H9 (cell line): ENCODE measurements around the gene AK4. TPM values are rescaled to one million over a fixed set of nuclear protein-coding genes. Genes with fewer than 3 reads are reported as not detected.
"Not testable (repeated sequence)": the region's sequence is repeated elsewhere in the genome, so short reads cannot be mapped to it uniquely, and the experiment has no call there.

Experiments used
- DNase-seq: peaks from one replicate; pipeline ENCODE4 v3.0.0-alpha.2; 2017
- H2AFZ ChIP-seq: one replicate; pipeline ENCODE4 v1.6.1; 2013; ENCODE audit warnings: mild to moderate bottlenecking, low read length, control low read depth, moderate library complexity
- H2AK5ac ChIP-seq: 2 replicates; pipeline ENCODE4 v1.6.1; 2013; ENCODE audit warnings: low read length, control low read depth, mixed read lengths; ENCODE audit not compliant: insufficient read length
- H2BK120ac ChIP-seq: one replicate; pipeline ENCODE4 v1.6.1; 2013; ENCODE audit warnings: low read depth, mild to moderate bottlenecking, low read length, control low read depth, inconsistent platforms; ENCODE audit not compliant: poor library complexity, severe bottlenecking
- H2BK12ac ChIP-seq: 2 replicates; pipeline ENCODE4 v1.6.1; 2013; ENCODE audit warnings: low read length, control low read depth, mixed read lengths, low read depth; ENCODE audit not compliant: insufficient read length
- H2BK15ac ChIP-seq: 2 replicates; pipeline ENCODE4 v1.6.1; 2013; ENCODE audit warnings: low read depth, low read length, control low read depth
- H2BK20ac ChIP-seq: one replicate; pipeline ENCODE4 v1.6.1; 2013; ENCODE audit warnings: low read depth, mild to moderate bottlenecking, low read length, control low read depth, inconsistent platforms; ENCODE audit not compliant: poor library complexity, severe bottlenecking
- H2BK5ac ChIP-seq: 2 replicates; pipeline ENCODE4 v1.6.1; 2013; ENCODE audit warnings: low read length, control low read depth, mixed read lengths; ENCODE audit not compliant: insufficient read length
- H3K14ac ChIP-seq: 2 replicates; pipeline ENCODE4 v1.6.1; 2013; ENCODE audit warnings: low read length, control low read depth; ENCODE audit not compliant: insufficient read depth
- H3K18ac ChIP-seq: 2 replicates; pipeline ENCODE4 v1.6.1; 2013; ENCODE audit warnings: low read depth, mild to moderate bottlenecking, mixed read lengths, low read length, control low read depth; ENCODE audit not compliant: insufficient read length
- H3K23ac ChIP-seq: 2 replicates; pipeline ENCODE4 v1.6.1; 2013; ENCODE audit warnings: low read length, control low read depth, mixed read lengths, low read depth; ENCODE audit not compliant: insufficient read length
- H3K23me2 ChIP-seq: 2 replicates; pipeline ENCODE4 v1.6.1; 2013; ENCODE audit warnings: low read depth, mild to moderate bottlenecking, mixed read lengths, low read length, control low read depth; ENCODE audit not compliant: insufficient read length, poor library complexity, severe bottlenecking
- H3K27ac ChIP-seq: 2 replicates; pipeline ENCODE4 v1.5.1; 2013; ENCODE audit warnings: low read length, control low read depth, mixed read lengths, low read depth; ENCODE audit not compliant: insufficient read length
- H3K27me3 ChIP-seq: 2 replicates; pipeline ENCODE4 v1.6.1; 2013; ENCODE audit warnings: low read length, control low read depth, inconsistent platforms; ENCODE audit not compliant: insufficient read depth
- H3K4ac ChIP-seq: 2 replicates; pipeline ENCODE4 v1.6.1; 2013; ENCODE audit warnings: low read depth, mild to moderate bottlenecking, control low read depth, inconsistent platforms, low read length, moderate library complexity
- H3K4me1 ChIP-seq: 2 replicates; pipeline ENCODE4 v1.6.1; 2013; ENCODE audit warnings: low read length, control low read depth, inconsistent platforms; ENCODE audit not compliant: insufficient read depth
- H3K4me2 ChIP-seq: 2 replicates; pipeline ENCODE4 v1.6.1; 2013; ENCODE audit warnings: low read length, control low read depth, mixed read lengths; ENCODE audit not compliant: insufficient read length, insufficient read depth
- H3K56ac ChIP-seq: 2 replicates; pipeline ENCODE4 v1.6.1; 2013; ENCODE audit warnings: low read depth, mild to moderate bottlenecking, mixed read lengths, low read length, control low read depth; ENCODE audit not compliant: insufficient read length
- H3K79me1 ChIP-seq: 2 replicates; pipeline ENCODE4 v1.6.1; 2013; ENCODE audit warnings: low read depth, mild to moderate bottlenecking, moderate library complexity, low read length, control low read depth, inconsistent platforms; ENCODE audit not compliant: insufficient read depth, poor library complexity, severe bottlenecking
- H3K79me2 ChIP-seq: 2 replicates; pipeline ENCODE4 v1.6.1; 2013; ENCODE audit warnings: low read length, control low read depth, inconsistent platforms; ENCODE audit not compliant: insufficient read depth
- H3K9ac ChIP-seq: 2 replicates; pipeline ENCODE4 v1.6.1; 2013; ENCODE audit warnings: low read length, control low read depth, mixed read lengths; ENCODE audit not compliant: insufficient read length; ENCODE audit errors: extremely low read depth
- H3K9me3 ChIP-seq: one replicate; pipeline ENCODE4 v1.6.1; 2013; ENCODE audit warnings: low read depth, low read length, inconsistent platforms; ENCODE audit not compliant: control insufficient read depth
- H3T11ph ChIP-seq: one replicate; pipeline ENCODE4 v1.6.1; 2013; ENCODE audit warnings: mild to moderate bottlenecking, low read length, control low read depth, inconsistent platforms
- H4K20me1 ChIP-seq: one replicate; pipeline ENCODE4 v1.6.1; 2013; ENCODE audit not compliant: control insufficient read depth, insufficient read length, insufficient read depth
- H4K5ac ChIP-seq: 2 replicates; pipeline ENCODE4 v1.6.1; 2013; ENCODE audit warnings: low read depth, mild to moderate bottlenecking, mixed read lengths, low read length, control low read depth; ENCODE audit not compliant: insufficient read length
- H4K8ac ChIP-seq: replicated peaks from 2 replicates; pipeline ENCODE4 v1.6.1; 2013; ENCODE audit warnings: low read length, control low read depth, mixed read lengths, low read depth; ENCODE audit not compliant: insufficient read length
- H4K91ac ChIP-seq: 2 replicates; pipeline ENCODE4 v1.6.1; 2013; ENCODE audit warnings: low read depth, mild to moderate bottlenecking, moderate library complexity, mixed read lengths, low read length, control low read depth; ENCODE audit not compliant: insufficient read length
- H3K27ac Mint-ChIP-seq, 3 experiments: 2 replicates in 2 of 3; 3 replicates in 1 of 3; pipeline ENCODE4 v1.8.0; 2020 to 2021; ENCODE audit warnings: mixed read lengths in 3 of 3, mild to moderate bottlenecking in 1 of 3, moderate library complexity in 1 of 3
- H3K27me3 Mint-ChIP-seq: 2 replicates; pipeline ENCODE4 v1.8.0; 2021; ENCODE audit warnings: low read depth, mild to moderate bottlenecking, moderate library complexity, mixed read lengths
- H3K36me3 Mint-ChIP-seq, 3 experiments: 2 replicates in 2 of 3; 3 replicates in 1 of 3; pipeline ENCODE4 v1.8.0; 2020 to 2021; ENCODE audit warnings: low read depth in 3 of 3, mixed read lengths in 3 of 3; ENCODE audit not compliant: insufficient read depth in 1 of 3
- H3K4me1 Mint-ChIP-seq, 2 experiments: 2 replicates each; pipeline ENCODE4 v1.8.0; 2020; ENCODE audit warnings: mixed read lengths in 2 of 2
- H3K4me3 Mint-ChIP-seq, 2 experiments: 2 replicates in 1 of 2; 3 replicates in 1 of 2; pipeline ENCODE4 v1.8.0; 2020 to 2021; ENCODE audit warnings: mild to moderate bottlenecking in 2 of 2, mixed read lengths in 2 of 2, moderate library complexity in 1 of 2
- H3K9me3 Mint-ChIP-seq, 2 experiments: 2 replicates in 1 of 2; 3 replicates in 1 of 2; pipeline ENCODE4 v1.8.0; 2020; ENCODE audit warnings: mild to moderate bottlenecking in 2 of 2, mixed read lengths in 2 of 2, moderate library complexity in 1 of 2
- WGBS: extraction: QIAGEN DNeasy Blood & Tissue Kit; methylation state at CpG from one replicate; pipeline ENCODE4 v1.1.7; 2013; ENCODE audit warnings: missing lambda C conversion rate, low lambda C conversion rate, mixed read lengths; ENCODE audit not compliant: insufficient read length; ENCODE audit errors: extremely low coverage; 5-methylcytosine and 5-hydroxymethylcytosine counted together
- total RNA-seq: library from RNA; stranded (reverse); gene quantifications from 2 replicates; pipeline ENCODE4 v1.2.1, GENCODE V29; 2021
- TF ChIP-seq, protein P1 (sequence below): fragments of 200-600 bp; sonication (generic); conservative IDR thresholded peaks from 3 replicates; pipeline ENCODE4 v1.8.0; 2021; ENCODE audit warnings: antibody characterized with exemption, mild to moderate bottlenecking

The AK4 gene
- total RNA-seq, 1 experiment from 2014 or later: 45.6 TPM

- Histone ChIP-seq H2BK5ac (no peak overlapping the region), H3K79me1 (no peaks in the 10 kb centered on the region), H2BK120ac (no peak overlapping the region), H3K4me1 (no peaks in the 10 kb centered on the region; the same call in 1 of the 2 replicates), H2AK5ac (no peak overlapping the region), H4K91ac (no peak overlapping the region), H3K4me2 (no peak overlapping the region), H4K8ac (no peak overlapping the region), H3K27ac (no peak overlapping the region), H3K56ac (no peak overlapping the region), H3K23ac (no peak overlapping the region), H3K9me3 (no peaks in the 10 kb centered on the region), H3K18ac (no peak overlapping the region), H3K79me2 (no peaks in the 10 kb centered on the region), H4K20me1 (no peaks in the 10 kb centered on the region), H2BK12ac (no peak overlapping the region), H2AFZ (no peak overlapping the region), H3K9ac (no peak overlapping the region), H3K27me3 (no peaks in the 10 kb centered on the region), H2BK15ac (no peak overlapping the region), H3T11ph (no peak overlapping the region), H3K23me2 (no peaks in the 10 kb centered on the region), H4K5ac (no peak overlapping the region), H3K4ac (no peak overlapping the region), H2BK20ac (no peak overlapping the region), H3K14ac (no peak overlapping the region)
- no peaks in the 10 kb centered on the region for H3K9me3 Mint-ChIP-seq
- H3K27me3 Mint-ChIP-seq: peaks cover 9% of the 10 kb centered on the region
- no peak for DNase-seq
- no peak overlapping the region for H3K4me3 Mint-ChIP-seq
- no CpG with 5 or more reads among the region's 1 CpG for WGBS
- H3K36me3 Mint-ChIP-seq: no peaks in the 10 kb centered on the region
- no peak overlapping the region for H3K27ac Mint-ChIP-seq
- TF ChIP-seq, protein P1, sequence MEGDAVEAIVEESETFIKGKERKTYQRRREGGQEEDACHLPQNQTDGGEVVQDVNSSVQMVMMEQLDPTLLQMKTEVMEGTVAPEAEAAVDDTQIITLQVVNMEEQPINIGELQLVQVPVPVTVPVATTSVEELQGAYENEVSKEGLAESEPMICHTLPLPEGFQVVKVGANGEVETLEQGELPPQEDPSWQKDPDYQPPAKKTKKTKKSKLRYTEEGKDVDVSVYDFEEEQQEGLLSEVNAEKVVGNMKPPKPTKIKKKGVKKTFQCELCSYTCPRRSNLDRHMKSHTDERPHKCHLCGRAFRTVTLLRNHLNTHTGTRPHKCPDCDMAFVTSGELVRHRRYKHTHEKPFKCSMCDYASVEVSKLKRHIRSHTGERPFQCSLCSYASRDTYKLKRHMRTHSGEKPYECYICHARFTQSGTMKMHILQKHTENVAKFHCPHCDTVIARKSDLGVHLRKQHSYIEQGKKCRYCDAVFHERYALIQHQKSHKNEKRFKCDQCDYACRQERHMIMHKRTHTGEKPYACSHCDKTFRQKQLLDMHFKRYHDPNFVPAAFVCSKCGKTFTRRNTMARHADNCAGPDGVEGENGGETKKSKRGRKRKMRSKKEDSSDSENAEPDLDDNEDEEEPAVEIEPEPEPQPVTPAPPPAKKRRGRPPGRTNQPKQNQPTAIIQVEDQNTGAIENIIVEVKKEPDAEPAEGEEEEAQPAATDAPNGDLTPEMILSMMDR: no peak
- H3K4me1 Mint-ChIP-seq: peaks cover 17 to 22% of the 10 kb centered on the region in 2 experiments
Measured at GRCh38 chr1:65138524-65138923, 9.5 kb upstream of the AK4 start.

DNA sequence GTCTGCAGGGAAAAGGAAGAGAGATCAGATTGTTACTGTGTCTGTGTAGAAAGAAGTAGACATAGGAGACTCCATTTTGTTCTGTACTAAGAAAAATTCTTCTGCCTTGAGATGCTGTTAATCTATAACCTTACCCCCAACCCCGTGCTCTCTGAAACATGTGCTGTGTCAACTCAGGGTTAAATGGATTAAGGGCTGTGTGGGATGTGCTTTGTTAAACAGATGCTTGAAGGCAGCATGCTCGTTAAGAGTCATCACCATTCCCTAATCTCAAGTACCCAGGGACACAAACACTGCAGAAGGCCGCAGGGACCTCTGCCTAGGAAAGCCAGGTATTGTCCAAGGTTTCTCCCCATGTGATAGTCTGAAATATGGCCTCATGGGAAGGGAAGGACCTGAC lies 8.2 kb upstream of the AK4 start:
- not testable (repeated sequence) for H3K79me1 ChIP-seq, H3T11ph ChIP-seq, DNase-seq, H2BK120ac ChIP-seq, H2AFZ ChIP-seq, H3K4ac ChIP-seq, H2BK5ac ChIP-seq, H4K20me1 ChIP-seq, H3K79me2 ChIP-seq, H2BK15ac ChIP-seq, H3K27ac Mint-ChIP-seq, H3K4me1 ChIP-seq, H3K14ac ChIP-seq, H3K4me2 ChIP-seq, H3K56ac ChIP-seq, H3K27me3 ChIP-seq, H2BK20ac ChIP-seq, H3K9me3 ChIP-seq, H3K23ac ChIP-seq, H2BK12ac ChIP-seq, H3K18ac ChIP-seq, H4K91ac ChIP-seq, H3K36me3 Mint-ChIP-seq, H3K9me3 Mint-ChIP-seq, H2AK5ac ChIP-seq, H4K8ac ChIP-seq, H3K4me3 Mint-ChIP-seq, H4K5ac ChIP-seq, H3K27ac ChIP-seq, H3K23me2 ChIP-seq, H3K9ac ChIP-seq
- no CpG with 5 or more reads among the region's 3 CpGs for WGBS
- Mint-ChIP-seq H3K27me3 (peaks cover 18% of the 10 kb centered on the region), H3K4me1 (peaks cover 17 to 22% of the 10 kb centered on the region in 2 experiments)
